C4-2B (cell line): ENCODE results near the gene POLE.

ENCODE experiments used
- ZFX ChIP-seq: fragments of 450-650 bp; IDR thresholded peaks from 2 replicates; pipeline ENCODE4 v1.6.1; 2017
- TF ChIP-seq, protein P1 (sequence below): fragments of 450-650 bp; conservative IDR thresholded peaks from 2 replicates; pipeline ENCODE4 v1.5.1; 2017; ENCODE audit warnings: mild to moderate bottlenecking

DNA sequence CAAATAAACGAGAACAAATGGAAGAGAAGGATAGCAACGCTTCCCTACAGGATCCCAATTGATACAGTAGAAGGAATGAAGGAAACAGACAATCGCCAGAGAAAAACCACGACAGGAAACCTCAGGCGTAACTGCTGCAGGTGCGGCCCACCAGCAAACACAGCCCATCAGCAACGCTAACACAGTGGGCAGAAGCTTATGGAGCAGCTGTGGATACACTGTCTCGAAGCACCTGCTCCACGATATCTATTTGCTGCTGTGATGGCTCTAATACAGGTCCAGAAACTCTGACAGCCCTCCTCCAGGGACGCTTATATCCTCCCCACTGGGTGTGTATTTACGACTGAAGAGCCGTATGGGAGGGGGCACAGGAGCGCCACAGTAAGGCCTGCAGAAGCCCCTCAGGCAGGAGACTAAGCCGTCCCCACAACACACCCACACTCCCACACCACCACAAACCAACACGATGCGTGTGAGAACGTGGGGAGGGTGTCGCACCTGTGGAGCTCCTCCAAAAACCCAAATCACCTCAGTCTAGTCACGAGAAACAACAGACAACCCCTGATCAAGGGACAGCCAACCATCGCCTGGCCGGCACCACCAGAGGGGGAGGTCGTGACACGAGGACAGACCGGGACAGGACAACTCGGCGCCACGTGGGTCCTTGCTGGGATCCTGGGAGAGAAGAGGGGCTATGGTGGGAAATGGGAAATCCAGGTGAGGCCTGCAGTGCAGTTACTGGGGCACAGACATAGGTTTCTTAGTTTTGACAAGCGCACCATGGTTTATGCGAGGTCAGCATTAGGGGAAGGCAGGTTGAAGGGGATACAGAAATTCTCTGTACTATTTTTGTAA, 24.0 kb downstream of the POLE start:
- TF ChIP-seq, protein P1, sequence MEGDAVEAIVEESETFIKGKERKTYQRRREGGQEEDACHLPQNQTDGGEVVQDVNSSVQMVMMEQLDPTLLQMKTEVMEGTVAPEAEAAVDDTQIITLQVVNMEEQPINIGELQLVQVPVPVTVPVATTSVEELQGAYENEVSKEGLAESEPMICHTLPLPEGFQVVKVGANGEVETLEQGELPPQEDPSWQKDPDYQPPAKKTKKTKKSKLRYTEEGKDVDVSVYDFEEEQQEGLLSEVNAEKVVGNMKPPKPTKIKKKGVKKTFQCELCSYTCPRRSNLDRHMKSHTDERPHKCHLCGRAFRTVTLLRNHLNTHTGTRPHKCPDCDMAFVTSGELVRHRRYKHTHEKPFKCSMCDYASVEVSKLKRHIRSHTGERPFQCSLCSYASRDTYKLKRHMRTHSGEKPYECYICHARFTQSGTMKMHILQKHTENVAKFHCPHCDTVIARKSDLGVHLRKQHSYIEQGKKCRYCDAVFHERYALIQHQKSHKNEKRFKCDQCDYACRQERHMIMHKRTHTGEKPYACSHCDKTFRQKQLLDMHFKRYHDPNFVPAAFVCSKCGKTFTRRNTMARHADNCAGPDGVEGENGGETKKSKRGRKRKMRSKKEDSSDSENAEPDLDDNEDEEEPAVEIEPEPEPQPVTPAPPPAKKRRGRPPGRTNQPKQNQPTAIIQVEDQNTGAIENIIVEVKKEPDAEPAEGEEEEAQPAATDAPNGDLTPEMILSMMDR, result no peak
- TF ChIP-seq ZFX, result no peak
